OCI-LY1 (cell line): ENCODE results near the gene PDE6C.

ENCODE experiments used
- H2AFZ ChIP-seq: fragments of 200-600 bp; sonication (generic), shearing (Covaris generic); 2 replicates; pipeline ENCODE4 v1.6.0; 2014; ENCODE audit warnings: antibody characterized with exemption, mild to moderate bottlenecking, low read length
- H3F3A ChIP-seq: fragments of 200-600 bp; sonication (generic), shearing (Covaris generic); 2 replicates; pipeline ENCODE4 v1.6.0; 2014; ENCODE audit warnings: mild to moderate bottlenecking, antibody characterized with exemption, low read length, moderate library complexity; ENCODE audit not compliant: insufficient read depth
- H3K27ac ChIP-seq: fragments of 200-600 bp; sonication (generic); 2 replicates; pipeline ENCODE4 v1.5.1; 2014; ENCODE audit warnings: low read length, mixed run types, mild to moderate bottlenecking, low read depth; ENCODE audit not compliant: poor library complexity, severe bottlenecking
- H3K27me3 ChIP-seq: fragments of 200-600 bp; sonication (generic); 2 replicates; pipeline ENCODE4 v1.6.0; 2014; ENCODE audit warnings: antibody characterized with exemption, mild to moderate bottlenecking, low read length, moderate library complexity; ENCODE audit not compliant: insufficient read depth
- H3K36me3 ChIP-seq: fragments of 200-600 bp; sonication (generic); 2 replicates; pipeline ENCODE4 v1.6.1; 2014; ENCODE audit warnings: mild to moderate bottlenecking, antibody characterized with exemption, low read length, moderate library complexity, mixed read lengths; ENCODE audit not compliant: insufficient read depth
- H3K4me1 ChIP-seq: fragments of 200-600 bp; sonication (generic); 2 replicates; pipeline ENCODE4 v1.5.1; 2014; ENCODE audit warnings: mild to moderate bottlenecking, low read length, moderate library complexity; ENCODE audit not compliant: insufficient read depth, severe bottlenecking
- H3K4me2 ChIP-seq: fragments of 200-600 bp; sonication (generic), shearing (Covaris generic); 2 replicates; pipeline ENCODE4 v1.6.1; 2014; ENCODE audit warnings: low read length
- H3K4me3 ChIP-seq: fragments of 200-600 bp; sonication (generic); 2 replicates; pipeline ENCODE4 v1.5.1; 2014; ENCODE audit warnings: low read length, low read depth, mild to moderate bottlenecking, mixed read lengths; ENCODE audit not compliant: poor library complexity, severe bottlenecking
- H3K79me2 ChIP-seq: fragments of 200-600 bp; shearing (Covaris generic); 2 replicates; pipeline ENCODE4 v1.6.1; 2016; ENCODE audit warnings: mixed run types, low read length, mixed read lengths; ENCODE audit not compliant: insufficient read depth
- H3K9ac ChIP-seq: fragments of 200-600 bp; sonication (generic), shearing (Covaris generic); 2 replicates; pipeline ENCODE4 v1.6.1; 2014; ENCODE audit warnings: mild to moderate bottlenecking, low read length, mixed read lengths
- H3K9me2 ChIP-seq: fragments of 200-600 bp; sonication (generic), shearing (Covaris generic); 2 replicates; pipeline ENCODE4 v1.6.1; 2014; ENCODE audit warnings: low read depth, mild to moderate bottlenecking, low read length, mixed read lengths
- H3K9me3 ChIP-seq: fragments of 200-600 bp; shearing (Covaris generic); 2 replicates; pipeline ENCODE4 v1.6.1; 2014; ENCODE audit warnings: low read length, mixed read lengths
- H4K20me1 ChIP-seq: fragments of 200-600 bp; sonication (generic), shearing (Covaris generic); 2 replicates; pipeline ENCODE4 v1.6.0; 2016; ENCODE audit warnings: mild to moderate bottlenecking, low read length; ENCODE audit not compliant: insufficient read depth
- CTCF ChIP-seq: fragments of 200-600 bp; sonication (generic), shearing (Covaris generic); IDR thresholded peaks from 2 replicates; pipeline ENCODE4 v1.5.1; 2017; ENCODE audit warnings: mild to moderate bottlenecking, antibody characterized with exemption, low read length, moderate library complexity, mixed read lengths
- EZH2 ChIP-seq: fragments of 200-600 bp; sonication (generic), shearing (Covaris generic); IDR thresholded peaks from 2 replicates; pipeline ENCODE4 v1.8.0; 2017; ENCODE audit warnings: borderline replicate concordance, mixed run types, mild to moderate bottlenecking, antibody characterized with exemption, low read length, moderate library complexity, mixed read lengths

Gene PDE6C

GRCh38 chr10:93576888-93577287, 35.4 kb upstream of the PDE6C start:
- no peaks in the 10 kb centered on the region for H3F3A ChIP-seq
- no peaks in the 10 kb centered on the region for H3K9me3 ChIP-seq
- H3K9me2 ChIP-seq = no peaks in the 10 kb centered on the region
- H3K27me3 ChIP-seq = no peaks in the 10 kb centered on the region
- no peaks in the 10 kb centered on the region for H3K4me1 ChIP-seq
- TF ChIP-seq CTCF = no peak
- no peak for TF ChIP-seq EZH2
- H3K4me2 ChIP-seq = no peak overlapping the region
- no peaks in the 10 kb centered on the region for H4K20me1 ChIP-seq
- no peak overlapping the region for H3K4me3 ChIP-seq
- no peaks in the 10 kb centered on the region for H3K79me2 ChIP-seq
- H3K9ac ChIP-seq = no peak overlapping the region
- no peak overlapping the region for H3K27ac ChIP-seq
- no peaks in the 10 kb centered on the region for H3K36me3 ChIP-seq
- no peak overlapping the region for H2AFZ ChIP-seq

GRCh38 chr10:93577565-93577964, 34.8 kb upstream of the PDE6C start:
- H3K9ac ChIP-seq = no peak overlapping the region
- no peak overlapping the region for H3K27ac ChIP-seq
- no peak for TF ChIP-seq CTCF
- H3F3A ChIP-seq = no peaks in the 10 kb centered on the region
- no peak overlapping the region for H3K4me2 ChIP-seq
- H3K4me3 ChIP-seq = no peak overlapping the region
- no peak overlapping the region for H2AFZ ChIP-seq
- H3K9me2 ChIP-seq = no peaks in the 10 kb centered on the region
- H3K4me1 ChIP-seq = no peaks in the 10 kb centered on the region
- no peaks in the 10 kb centered on the region for H3K9me3 ChIP-seq
- no peaks in the 10 kb centered on the region for H3K79me2 ChIP-seq
- H3K36me3 ChIP-seq = no peaks in the 10 kb centered on the region
- H3K27me3 ChIP-seq = no peaks in the 10 kb centered on the region
- H4K20me1 ChIP-seq = no peaks in the 10 kb centered on the region

- H3K4me1 ChIP-seq = no peaks in the 10 kb centered on the region
- no peaks in the 10 kb centered on the region for H3K9me3 ChIP-seq
- H3K9ac ChIP-seq = no peak overlapping the region
- H4K20me1 ChIP-seq = no peaks in the 10 kb centered on the region
- no peak overlapping the region for H3K27ac ChIP-seq
- TF ChIP-seq CTCF (no peak), EZH2 (no peak)
- no peaks in the 10 kb centered on the region for H3K79me2 ChIP-seq
- H3K36me3 ChIP-seq = no peaks in the 10 kb centered on the region
- H3K27me3 ChIP-seq = no peaks in the 10 kb centered on the region
- H3F3A ChIP-seq = no peaks in the 10 kb centered on the region
- H3K9me2 ChIP-seq = no peaks in the 10 kb centered on the region
- H2AFZ ChIP-seq = no peak overlapping the region
- H3K4me3 ChIP-seq = no peak overlapping the region
- no peak overlapping the region for H3K4me2 ChIP-seq
These were observed 33.2 kb upstream of the PDE6C start for GRCh38 chr10:93579089-93579488.
